BE2C (cell line): ENCODE data around the gene ARMC7.

Source experiments
- DNase-seq: peaks from one replicate; pipeline ENCODE4 v3.0.0-alpha.2; 2020
- H3K27me3 ChIP-seq: fragments of 250-450 bp; sonication (Bioruptor Pico); 2 replicates; pipeline ENCODE4 v1.5.1; 2020; ENCODE audit warnings: mild to moderate bottlenecking
- H3K36me3 ChIP-seq: fragments of 250-450 bp; sonication (Bioruptor Pico); 2 replicates; pipeline ENCODE4 v1.5.1; 2020; ENCODE audit warnings: mild to moderate bottlenecking
- H3K4me1 ChIP-seq: fragments of 250-450 bp; sonication (Bioruptor Pico); 2 replicates; pipeline ENCODE4 v1.5.1; 2020
- H3K4me3 ChIP-seq: 2 replicates; pipeline ENCODE4 v1.5.1; 2011; ENCODE audit warnings: low read depth, low read length
- H3K9me3 ChIP-seq: fragments of 250-450 bp; sonication (Bioruptor Pico); 2 replicates; pipeline ENCODE4 v1.5.1; 2020
- TF ChIP-seq, protein P1 (sequence below): IDR thresholded peaks from 2 replicates; pipeline ENCODE4 v1.5.1; 2012; ENCODE audit warnings: mild to moderate bottlenecking, low read depth, low read length

The ARMC7 gene

GRCh38 chr17:75097865-75098264, 11.9 kb upstream of the ARMC7 start:
- Histone ChIP-seq H3K4me1 (no peaks in the 10 kb centered on the region), H3K4me3 (no peak overlapping the region), H3K36me3 (no peaks in the 10 kb centered on the region), H3K27me3 (no peaks in the 10 kb centered on the region), H3K9me3 (no peaks in the 10 kb centered on the region)
- no peak for DNase-seq
- TF ChIP-seq, protein P1, sequence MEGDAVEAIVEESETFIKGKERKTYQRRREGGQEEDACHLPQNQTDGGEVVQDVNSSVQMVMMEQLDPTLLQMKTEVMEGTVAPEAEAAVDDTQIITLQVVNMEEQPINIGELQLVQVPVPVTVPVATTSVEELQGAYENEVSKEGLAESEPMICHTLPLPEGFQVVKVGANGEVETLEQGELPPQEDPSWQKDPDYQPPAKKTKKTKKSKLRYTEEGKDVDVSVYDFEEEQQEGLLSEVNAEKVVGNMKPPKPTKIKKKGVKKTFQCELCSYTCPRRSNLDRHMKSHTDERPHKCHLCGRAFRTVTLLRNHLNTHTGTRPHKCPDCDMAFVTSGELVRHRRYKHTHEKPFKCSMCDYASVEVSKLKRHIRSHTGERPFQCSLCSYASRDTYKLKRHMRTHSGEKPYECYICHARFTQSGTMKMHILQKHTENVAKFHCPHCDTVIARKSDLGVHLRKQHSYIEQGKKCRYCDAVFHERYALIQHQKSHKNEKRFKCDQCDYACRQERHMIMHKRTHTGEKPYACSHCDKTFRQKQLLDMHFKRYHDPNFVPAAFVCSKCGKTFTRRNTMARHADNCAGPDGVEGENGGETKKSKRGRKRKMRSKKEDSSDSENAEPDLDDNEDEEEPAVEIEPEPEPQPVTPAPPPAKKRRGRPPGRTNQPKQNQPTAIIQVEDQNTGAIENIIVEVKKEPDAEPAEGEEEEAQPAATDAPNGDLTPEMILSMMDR = no peak

GRCh38 chr17:75098861-75099260, 10.9 kb upstream of the ARMC7 start:
- H3K4me1 ChIP-seq = no peaks in the 10 kb centered on the region
- no peak overlapping the region for H3K4me3 ChIP-seq
- no peaks in the 10 kb centered on the region for H3K36me3 ChIP-seq
- H3K9me3 ChIP-seq = no peaks in the 10 kb centered on the region
- no peaks in the 10 kb centered on the region for H3K27me3 ChIP-seq
- no peak for DNase-seq
- TF ChIP-seq, protein P1 = no peak

DNA sequence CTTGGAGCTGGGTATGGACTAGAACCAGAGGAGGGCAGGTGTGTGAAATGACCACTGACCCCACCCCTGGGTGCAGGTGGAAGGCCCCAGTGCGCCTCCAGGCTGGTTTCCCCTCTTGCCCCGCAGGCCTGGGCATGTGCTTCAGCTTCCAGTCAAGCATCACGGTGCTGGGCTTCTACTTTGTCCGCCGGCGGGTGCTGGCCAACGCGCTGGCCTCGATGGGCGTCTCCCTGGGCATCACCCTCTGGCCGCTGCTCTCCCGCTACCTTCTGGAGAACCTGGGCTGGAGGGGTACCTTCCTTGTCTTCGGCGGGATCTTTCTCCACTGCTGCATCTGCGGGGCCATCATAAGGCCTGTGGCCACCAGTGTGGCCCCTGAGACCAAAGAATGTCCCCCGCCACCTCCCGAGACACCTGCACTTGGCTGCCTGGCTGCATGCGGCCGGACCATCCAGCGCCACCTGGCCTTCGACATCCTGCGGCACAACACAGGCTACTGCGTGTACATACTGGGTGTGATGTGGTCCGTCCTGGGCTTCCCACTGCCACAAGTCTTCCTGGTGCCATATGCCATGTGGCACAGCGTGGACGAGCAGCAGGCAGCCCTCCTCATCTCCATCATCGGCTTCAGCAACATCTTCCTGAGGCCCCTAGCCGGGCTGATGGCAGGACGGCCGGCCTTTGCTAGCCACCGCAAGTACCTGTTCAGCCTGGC, 9.7 kb upstream of the ARMC7 start:
- no peaks in the 10 kb centered on the region for H3K9me3 ChIP-seq
- no peaks in the 10 kb centered on the region for H3K36me3 ChIP-seq
- no peaks in the 10 kb centered on the region for H3K27me3 ChIP-seq
- no peaks in the 10 kb centered on the region for H3K4me1 ChIP-seq
- DNase-seq = no peak
- no peak overlapping the region for H3K4me3 ChIP-seq
- TF ChIP-seq, protein P1 = no peak

- Histone ChIP-seq H3K4me3 (no peak overlapping the region), H3K4me1 (no peaks in the 10 kb centered on the region), H3K9me3 (no peaks in the 10 kb centered on the region), H3K27me3 (no peaks in the 10 kb centered on the region), H3K36me3 (no peaks in the 10 kb centered on the region)
- DNase-seq = no peak
- TF ChIP-seq, protein P1 = no peak
These were observed 7.4 kb upstream of the ARMC7 start for GRCh38 chr17:75102385-75102821.

DNA sequence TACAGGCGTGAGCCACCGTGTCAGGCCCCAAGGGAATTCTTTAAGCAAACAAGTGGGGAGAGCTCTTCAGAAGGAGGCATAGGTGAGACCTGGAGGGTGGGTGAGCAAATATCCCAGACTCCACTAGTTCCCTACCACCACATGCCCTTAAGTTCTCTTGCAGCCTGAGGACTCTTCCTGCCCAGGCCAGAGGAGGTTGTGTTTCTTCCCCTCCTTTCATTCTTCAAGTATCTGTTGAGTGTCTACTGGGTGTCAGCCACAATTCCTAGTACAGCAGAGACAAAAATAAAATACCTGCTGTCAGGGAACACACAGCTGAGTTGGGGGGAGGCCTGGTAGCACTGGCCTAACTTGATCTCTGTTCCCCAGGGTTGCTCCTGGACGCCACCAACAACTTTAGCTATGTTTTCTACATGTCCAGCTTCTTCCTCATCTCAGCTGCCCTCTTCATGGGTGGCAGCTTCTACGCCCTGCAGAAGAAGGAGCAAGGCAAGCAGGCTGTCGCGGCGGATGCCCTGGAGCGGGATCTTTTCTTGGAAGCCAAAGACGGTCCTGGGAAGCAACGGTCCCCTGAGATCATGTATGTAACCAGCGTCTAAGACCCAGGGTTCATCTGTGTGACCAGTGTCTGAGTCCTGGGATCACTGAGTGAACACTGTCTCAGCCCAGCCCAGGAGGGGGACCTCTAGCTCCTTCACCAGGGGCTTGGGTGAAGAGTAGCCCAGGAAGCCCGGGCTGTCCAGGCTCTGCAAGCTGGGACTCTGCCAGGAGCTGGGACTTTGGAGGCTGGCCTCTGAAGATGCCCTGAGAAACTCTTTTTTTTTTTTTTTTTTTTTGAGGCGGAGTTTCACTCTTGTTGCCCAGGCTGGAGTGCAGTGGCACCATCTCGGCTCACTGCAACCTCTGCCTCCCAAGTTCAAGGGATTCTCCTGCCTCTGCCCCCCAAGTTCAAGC, 5.9 kb upstream of the ARMC7 start:
- H3K9me3 ChIP-seq = no peaks in the 10 kb centered on the region
- H3K4me1 ChIP-seq = no peaks in the 10 kb centered on the region
- H3K4me3 ChIP-seq = no peak overlapping the region
- no peak for DNase-seq
- TF ChIP-seq, protein P1 = no peak
- no peaks in the 10 kb centered on the region for H3K36me3 ChIP-seq
- no peaks in the 10 kb centered on the region for H3K27me3 ChIP-seq
